ENCODE data around the gene SREBF1.

SREBF1 gene

GRCh38 chr17:17836250-17836817, 452 bp downstream of the SREBF1 start:
- no peak for TF ChIP-seq CTCF (IDR thresholded peaks at IDR 0.05)

GRCh38 chr17:17835415-17836249, 1.2 kb downstream of the SREBF1 start:
- TF ChIP-seq CTCF (IDR thresholded peaks at IDR 0.05) = no peak

GRCh38 chr17:17834974-17835373, 1.8 kb downstream of the SREBF1 start:
- no peak for TF ChIP-seq CTCF (IDR thresholded peaks at IDR 0.05)

GRCh38 chr17:17833658-17834357, 3.0 kb downstream of the SREBF1 start:
- TF ChIP-seq CTCF (IDR thresholded peaks at IDR 0.05) = no peak

GRCh38 chr17:17832032-17832363, 4.8 kb downstream of the SREBF1 start:
- TF ChIP-seq CTCF (IDR thresholded peaks at IDR 0.05) = no peak

GRCh38 chr17:17831208-17832031, 5.4 kb downstream of the SREBF1 start:
- no peak for TF ChIP-seq CTCF (IDR thresholded peaks at IDR 0.05)

GRCh38 chr17:17830740-17831207, 6.0 kb downstream of the SREBF1 start:
- no peak for TF ChIP-seq CTCF (IDR thresholded peaks at IDR 0.05)
